Fibroblast of peridontal ligament (primary cell): Measurements from ENCODE around the gene CCDC78.
"Not testable (repeated sequence)": the region's sequence is repeated elsewhere in the genome, so short reads cannot be mapped to it uniquely, and the experiment has no call there.

ENCODE experiments used
- DNase-seq: peaks from one replicate; pipeline ENCODE4 v3.0.0-alpha.2; 2010; ENCODE audit errors: extremely low read depth

Gene CCDC78

GRCh38 chr16:760545-761343 lies 34.5 kb upstream of the CCDC78 start, which contains the start of gene MSLN:
MSLN (plus strand) TSS chr16:760734; CDS start chr16:762681, 1,947 bp downstream.
- DNase-seq, result no peak

- DNase-seq, result no peak
Measured at GRCh38 chr16:760065-760464, 33.8 kb upstream of the CCDC78 start.

GRCh38 chr16:759110-759910 lies 33.1 kb upstream of the CCDC78 start:
- DNase-seq, result no peak

- DNase-seq, result no peak
Measured at GRCh38 chr16:756428-756827, 30.2 kb upstream of the CCDC78 start.

GRCh38 chr16:754656-755055 lies 28.4 kb upstream of the CCDC78 start:
- DNase-seq, result no peak

- DNase-seq, result not testable (repeated sequence)
Measured at GRCh38 chr16:754121-754607, 27.9 kb upstream of the CCDC78 start.

GRCh38 chr16:752007-752312 lies 25.7 kb upstream of the CCDC78 start:
- DNase-seq, result no peak

GRCh38 chr16:751152-752006 lies 25.1 kb upstream of the CCDC78 start:
- no peak for DNase-seq

GRCh38 chr16:750485-750884 lies 24.2 kb upstream of the CCDC78 start:
- no peak for DNase-seq

GRCh38 chr16:749010-749409 lies 22.8 kb upstream of the CCDC78 start:
- peak; percentile 93 for DNase-seq

GRCh38 chr16:747978-748746 lies 21.9 kb upstream of the CCDC78 start:
- no peak for DNase-seq

GRCh38 chr16:746637-747036 lies 20.4 kb upstream of the CCDC78 start:
- no peak for DNase-seq

- no peak for DNase-seq
Measured at GRCh38 chr16:745739-746138, 19.5 kb upstream of the CCDC78 start.

- DNase-seq, result no peak
Measured at GRCh38 chr16:743794-744500, 17.7 kb upstream of the CCDC78 start.

- DNase-seq, result not testable (repeated sequence)
Measured at GRCh38 chr16:742894-743293, 16.7 kb upstream of the CCDC78 start.

GRCh38 chr16:741986-742629 lies 15.9 kb upstream of the CCDC78 start:
- no peak for DNase-seq

- DNase-seq, result peak; percentile 81
Measured at GRCh38 chr16:740764-741505, 14.7 kb upstream of the CCDC78 start, which contains the start of gene CIAO3. CIAO3 (minus strand) TSS chr16:740997; CDS start chr16:740985, 12 bp downstream.

- DNase-seq, result no peak
Measured at GRCh38 chr16:740459-740763, 14.2 kb upstream of the CCDC78 start.
